Activated CD4-positive, alpha-beta T cell treated with anti-CD3 and anti-CD28 coated beads for 36 hours (primary cell): ENCODE results near the gene KCNK6. TPM values are rescaled to one million over a fixed set of nuclear protein-coding genes. Genes with fewer than 3 reads are reported as not detected.

Experiments used
- ATAC-seq: fragments of 200-7000 bp; cut with Tn5 transposase; one replicate; pipeline ENCODE4 v1.10.0; 2021; ENCODE audit warnings: mild to moderate bottlenecking, moderate library complexity
- CTCF ChIA-PET: fragments of 350-600 bp; sonication (Branson Sonifier 250); formaldehyde crosslinking; loops from one replicate; lab custom pipeline; 2021; ENCODE audit warnings: antibody characterized with exemption; lab: Charles Lee
- POLR2A ChIA-PET: fragments of 350-600 bp; sonication (Branson Sonifier 250); formaldehyde crosslinking; loops from one replicate; lab custom pipeline; 2021; ENCODE audit warnings: antibody characterized with exemption, inconsistent platforms; lab: Charles Lee
- DNase-seq: peaks from one replicate; pipeline ENCODE4 v3.0.0-alpha.2; 2020
- H3K27ac Mint-ChIP-seq: one replicate; pipeline ENCODE4 v1.8.0; 2021; ENCODE audit warnings: mixed read lengths
- H3K27me3 Mint-ChIP-seq: one replicate; pipeline ENCODE4 v1.8.0; 2021; ENCODE audit warnings: mixed read lengths
- H3K36me3 Mint-ChIP-seq: one replicate; pipeline ENCODE4 v1.8.0; 2021; ENCODE audit warnings: low read depth, mixed read lengths
- H3K4me1 Mint-ChIP-seq: one replicate; pipeline ENCODE4 v1.8.0; 2021; ENCODE audit warnings: mixed read lengths
- H3K4me3 Mint-ChIP-seq: one replicate; pipeline ENCODE4 v1.8.0; 2021; ENCODE audit warnings: mild to moderate bottlenecking, moderate library complexity, mixed read lengths
- H3K9me3 Mint-ChIP-seq: one replicate; pipeline ENCODE4 v1.8.0; 2021; ENCODE audit warnings: low read depth, mixed read lengths
- intact Hi-C, 2 experiments: fragments of 100-400 bp; cut with DNase I in 1 of 2; cut with micrococcal nuclease in 1 of 2; formaldehyde crosslinking; loops; one replicate each; pipeline versions ENCODE4 v1.14.2 to v1.15.1; 2022 to 2024; cut with DNase I, micrococcal nuclease
- total RNA-seq, 2 experiments: library from RNA; stranded (reverse); gene quantifications; one replicate each; pipeline ENCODE4 v1.2.3, GENCODE V29; 2021

Gene KCNK6
- total RNA-seq, 2 experiments from 2014 or later, result 9.6 to 10.2 TPM

DNA sequence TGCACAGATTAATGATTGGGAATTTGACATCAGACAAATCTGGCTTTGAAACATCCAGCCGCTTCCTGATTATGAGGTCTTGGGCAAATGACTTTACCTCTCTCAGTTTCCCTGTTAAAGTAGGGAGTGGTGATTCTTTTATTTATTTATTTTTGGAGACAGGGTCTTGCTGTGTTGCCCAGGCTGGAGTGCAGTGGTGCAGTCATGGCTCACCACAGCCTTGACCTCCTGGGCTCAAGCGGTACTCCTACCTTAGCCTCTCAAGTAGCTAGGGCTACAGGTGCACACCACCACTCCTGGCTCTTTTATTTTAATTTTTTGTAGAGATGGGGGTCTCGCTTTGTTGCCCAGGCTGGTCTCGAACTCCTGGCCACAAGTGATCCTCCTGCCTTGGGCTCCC is 57.4 kb downstream of the KCNK6 start:
- CTCF ChIA-PET, result no interaction called here
- no peak for DNase-seq
- H3K27ac Mint-ChIP-seq, result peak overlapping the region; percentile 31
- no peak for ATAC-seq
- POLR2A ChIA-PET, result no interaction called here
- H3K36me3 Mint-ChIP-seq, result peaks cover 57% of the 10 kb centered on the region
- H3K4me3 Mint-ChIP-seq, result no peak overlapping the region
- H3K9me3 Mint-ChIP-seq, result no peaks in the 10 kb centered on the region
- H3K27me3 Mint-ChIP-seq, result no peaks in the 10 kb centered on the region
- intact Hi-C loops, result no loop called here
- peaks cover 26% of the 10 kb centered on the region for H3K4me1 Mint-ChIP-seq

DNA sequence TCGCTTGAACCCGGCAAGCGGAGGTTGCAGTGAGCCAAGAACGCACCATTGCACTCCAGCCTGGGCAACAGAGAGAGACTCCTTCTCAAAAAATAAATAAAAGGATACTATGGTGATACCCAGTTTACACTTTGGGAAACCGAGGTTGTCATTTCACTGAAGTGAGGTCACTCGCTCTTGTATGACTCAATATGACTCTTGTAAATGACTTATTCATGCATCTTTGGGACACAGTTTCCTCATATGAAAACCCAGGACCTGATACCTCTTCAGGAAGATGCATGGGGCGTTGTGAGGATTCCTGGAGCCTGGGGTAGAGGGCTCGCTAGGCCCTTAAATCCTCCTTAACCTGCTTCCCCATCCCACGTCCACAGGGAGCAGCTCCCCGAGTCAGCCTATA is 59.2 kb downstream of the KCNK6 start:
- peaks cover 26% of the 10 kb centered on the region for H3K4me1 Mint-ChIP-seq
- ChIA-PET POLR2A (no interaction called here), CTCF (interaction anchor here (0.7 kb wide), 1 partner anchor 1119 kb away, joined by 4 read pairs; no protein-coding TSS in a partner anchor)
- ATAC-seq (no peak), DNase-seq (no peak)
- H3K9me3 Mint-ChIP-seq, result no peaks in the 10 kb centered on the region
- no peaks in the 10 kb centered on the region for H3K27me3 Mint-ChIP-seq
- no peak overlapping the region for H3K27ac Mint-ChIP-seq
- no peak overlapping the region for H3K4me3 Mint-ChIP-seq
- intact Hi-C loops, result no loop called here
- H3K36me3 Mint-ChIP-seq, result peaks cover 73% of the 10 kb centered on the region

DNA sequence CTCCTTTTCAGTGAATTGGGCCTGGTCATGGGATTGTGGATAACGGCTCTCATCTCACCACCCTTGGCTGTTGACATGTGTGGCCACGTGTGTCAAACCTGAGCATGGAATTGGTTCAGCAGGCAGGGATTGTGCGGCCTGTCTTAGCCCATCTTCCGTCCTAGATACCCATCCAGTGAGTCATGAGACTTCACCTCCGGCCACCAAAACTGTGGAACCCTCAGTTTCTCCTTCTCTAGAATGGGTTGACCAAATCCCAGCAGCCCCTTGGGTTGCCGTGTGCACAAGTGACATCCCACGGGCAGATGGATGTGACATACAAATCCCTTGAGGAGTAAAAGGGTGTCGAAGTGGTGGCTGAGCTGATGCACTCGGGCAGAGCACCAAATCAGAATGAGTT is 61.5 kb downstream of the KCNK6 start:
- H3K36me3 Mint-ChIP-seq, result peaks cover 75% of the 10 kb centered on the region
- H3K9me3 Mint-ChIP-seq, result no peaks in the 10 kb centered on the region
- intact Hi-C loops, result no loop called here
- H3K27me3 Mint-ChIP-seq, result no peaks in the 10 kb centered on the region
- CTCF ChIA-PET, result no interaction called here
- H3K27ac Mint-ChIP-seq, result no peak overlapping the region
- ATAC-seq (no peak), DNase-seq (no peak)
- POLR2A ChIA-PET, result no interaction called here
- H3K4me1 Mint-ChIP-seq, result peaks cover 12% of the 10 kb centered on the region
- H3K4me3 Mint-ChIP-seq, result no peak overlapping the region

Other genes with a start within 250 kb of the KCNK6 start
- 1 to 10 TPM in 1 of 2 experiments, under 1 TPM in 1; 0.91 to 1.2 TPM for gene DPF1, start 95.6 kb upstream of the KCNK6 start, total RNA-seq
- 1 to 10 TPM; 1.6 to 1.7 TPM for gene PPP1R14A, start 63.5 kb upstream of the KCNK6 start, total RNA-seq
- 10 to 100 TPM; 46.0 to 49.0 TPM for gene SPINT2, start 55.3 kb upstream of the KCNK6 start, total RNA-seq
- gene C19orf33, start 15.6 kb upstream of the KCNK6 start, total RNA-seq, result not detected
- gene YIF1B, start 3.9 kb upstream of the KCNK6 start, total RNA-seq, result 10 to 100 TPM; 76.3 to 90.1 TPM
- gene CATSPERG, start 16.0 kb downstream of the KCNK6 start, total RNA-seq, result 1 to 10 TPM; 3.3 to 3.4 TPM
- gene PSMD8, start 54.7 kb downstream of the KCNK6 start, total RNA-seq, result 100 to 1,000 TPM; 219 to 275 TPM
- gene GGN, start 68.2 kb downstream of the KCNK6 start, total RNA-seq, result under 1 TPM; 0.30 to 0.51 TPM
- 1 to 10 TPM; 3.0 to 4.5 TPM for gene SPRED3, start 68.9 kb downstream of the KCNK6 start, total RNA-seq
- gene FAM98C, start 83.2 kb downstream of the KCNK6 start, total RNA-seq, result 10 to 100 TPM; 19.6 to 24.8 TPM
- gene RASGRP4, start 106.4 kb downstream of the KCNK6 start, total RNA-seq, result 1 to 10 TPM; 5.6 to 5.9 TPM
- 1 to 10 TPM; 2.0 to 3.1 TPM for gene RYR1, start 113.8 kb downstream of the KCNK6 start, total RNA-seq